NOMO-1 (cell line): ENCODE results near the gene TCEANC2.
A peak's percentile ranks its signal among the peaks of the same experiment; 100 is the strongest.

Experiments used
- DNase-seq, 2 experiments: peaks; one replicate each; lab custom pipeline; 2025; ENCODE audit not compliant: unreplicated experiment in 2 of 2; lab: John Stamatoyannopoulos, UW

The TCEANC2 gene

GRCh38 chr1:54110996-54111395, 57.6 kb downstream of the TCEANC2 start:
- DNase-seq = no peak

- DNase-seq = no peak
Measured at GRCh38 chr1:54111624-54112023, 58.2 kb downstream of the TCEANC2 start.

- DNase-seq = no peak
Measured at GRCh38 chr1:54112027-54112426, 58.6 kb downstream of the TCEANC2 start.

- no peak for DNase-seq
Measured at GRCh38 chr1:54112705-54113368, 59.4 kb downstream of the TCEANC2 start.

GRCh38 chr1:54114001-54114400, 60.6 kb downstream of the TCEANC2 start:
- DNase-seq = no peak

- no peak for DNase-seq
Measured at GRCh38 chr1:54114955-54115354, 61.5 kb downstream of the TCEANC2 start.

- DNase-seq = no peak
Measured at GRCh38 chr1:54115520-54115919, 62.1 kb downstream of the TCEANC2 start.

GRCh38 chr1:54117815-54118563, 64.6 kb downstream of the TCEANC2 start:
- no peak for DNase-seq

- DNase-seq = no peak
Measured at GRCh38 chr1:54118704-54119103, 65.3 kb downstream of the TCEANC2 start.

GRCh38 chr1:54120018-54120697, 66.8 kb downstream of the TCEANC2 start:
- DNase-seq = no peak

- DNase-seq = no peak
Measured at GRCh38 chr1:54120698-54121481, 67.5 kb downstream of the TCEANC2 start.

GRCh38 chr1:54121482-54122134, 68.2 kb downstream of the TCEANC2 start:
- DNase-seq = peak; percentile 41 to 56

GRCh38 chr1:54122135-54122751, 68.8 kb downstream of the TCEANC2 start:
- no peak for DNase-seq

- DNase-seq = no peak
Measured at GRCh38 chr1:54122992-54123391, 69.6 kb downstream of the TCEANC2 start.

GRCh38 chr1:54124472-54124871, 71.1 kb downstream of the TCEANC2 start:
- no peak for DNase-seq

- DNase-seq = no peak
Measured at GRCh38 chr1:54124906-54125305, 71.5 kb downstream of the TCEANC2 start.

- DNase-seq = no peak
Measured at GRCh38 chr1:54125386-54126070, 72.1 kb downstream of the TCEANC2 start.

- DNase-seq = no peak
Measured at GRCh38 chr1:54126271-54126815, 72.9 kb downstream of the TCEANC2 start.

- no peak for DNase-seq
Measured at GRCh38 chr1:54127594-54128300, 74.3 kb downstream of the TCEANC2 start.
